ENCODE results near the gene ENO2.
A peak's percentile ranks its signal among the peaks of the same experiment; 100 is the strongest.

Gene ENO2

GRCh38 chr12:6921539-6921938 is 7.2 kb downstream of the ENO2 start:
- no peak for DNase-seq (ENCODE audit: low read depth)
- TF ChIP-seq CTCF (IDR thresholded peaks at IDR 0.05; ENCODE audit: low read length, missing control alignments), result no peak
- H3K4me3 ChIP-seq (replicated peaks; ENCODE audit: low read depth, low read length), result no peak overlapping the region

- TF ChIP-seq CTCF (IDR thresholded peaks at IDR 0.05; ENCODE audit: low read length, missing control alignments), result no peak
These were observed 7.9 kb downstream of the ENO2 start for GRCh38 chr12:6921996-6922946.

GRCh38 chr12:6923003-6923732 is 8.8 kb downstream of the ENO2 start:
- no peak for DNase-seq (ENCODE audit: low read depth)
- no peak for TF ChIP-seq CTCF (IDR thresholded peaks at IDR 0.05; ENCODE audit: low read length, missing control alignments)

More at GRCh38 chr12:6921996-6922946, 7.9 kb downstream of the ENO2 start:
- no peak overlapping the region for H3K4me3 ChIP-seq (replicated peaks; ENCODE audit: low read depth, low read length)
- no peak for DNase-seq (ENCODE audit: low read depth)

GRCh38 chr12:6923851-6924250 is 9.5 kb downstream of the ENO2 start:
- TF ChIP-seq CTCF (IDR thresholded peaks at IDR 0.05; ENCODE audit: low read length, missing control alignments), result no peak
- no peak for DNase-seq (ENCODE audit: low read depth)
- no peak overlapping the region for H3K4me3 ChIP-seq (replicated peaks; ENCODE audit: low read depth, low read length)

More at GRCh38 chr12:6923003-6923732, 8.8 kb downstream of the ENO2 start:
- H3K4me3 ChIP-seq (replicated peaks; ENCODE audit: low read depth, low read length), result no peak overlapping the region

GRCh38 chr12:6925239-6925539 is 10.8 kb downstream of the ENO2 start:
- DNase-seq (ENCODE audit: low read depth), result no peak
- peak overlapping the region; percentile 76 for H3K4me3 ChIP-seq (replicated peaks; ENCODE audit: low read depth, low read length)
- TF ChIP-seq CTCF (IDR thresholded peaks at IDR 0.05; ENCODE audit: low read length, missing control alignments), result no peak

GRCh38 chr12:6925540-6926279 is 11.3 kb downstream of the ENO2 start:
- H3K4me3 ChIP-seq (replicated peaks; ENCODE audit: low read depth, low read length), result peak overlapping the region; percentile 76
- TF ChIP-seq CTCF (IDR thresholded peaks at IDR 0.05; ENCODE audit: low read length, missing control alignments), result no peak
- peak; percentile 90 for DNase-seq (ENCODE audit: low read depth)
